ENCODE measurements around the gene DCAF8L2.
"Not testable (repeated sequence)": the region's sequence is repeated elsewhere in the genome, so short reads cannot be mapped to it uniquely, and the experiment has no call there.

DCAF8L2 gene

DNA sequence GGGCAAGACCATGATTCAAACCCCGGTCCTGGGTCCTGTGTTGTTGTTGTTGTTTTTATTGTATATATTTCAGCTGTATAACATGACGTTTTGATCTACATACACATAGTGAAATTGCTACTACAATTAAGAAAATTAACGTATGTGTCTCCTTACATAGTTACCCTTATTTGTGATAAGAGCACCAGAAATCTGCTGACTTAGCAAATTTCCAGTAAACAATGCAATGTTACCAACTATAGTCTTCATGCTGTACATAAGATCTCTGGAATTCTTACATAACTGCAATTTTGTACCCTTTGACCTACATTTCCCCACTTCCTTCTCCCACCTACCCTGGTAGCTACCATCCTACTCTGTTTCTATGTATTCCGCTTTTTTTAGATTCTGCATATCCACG, 141.8 kb downstream of the DCAF8L2 start:
- H3K27ac Mint-ChIP-seq = no peak overlapping the region
- CTCF ChIA-PET = no interaction called here
- H3K36me3 Mint-ChIP-seq = no peaks in the 10 kb centered on the region
- no peak for DNase-seq
- H3K4me1 Mint-ChIP-seq = no peaks in the 10 kb centered on the region
- no peaks in the 10 kb centered on the region for H3K27me3 Mint-ChIP-seq
- H3K9me3 Mint-ChIP-seq = no peaks in the 10 kb centered on the region
- H3K4me3 Mint-ChIP-seq = no peak overlapping the region

- Mint-ChIP-seq H3K36me3 (no peaks in the 10 kb centered on the region), H3K9me3 (peaks cover 2% of the 10 kb centered on the region), H3K4me3 (no peak overlapping the region), H3K4me1 (no peaks in the 10 kb centered on the region), H3K27me3 (no peaks in the 10 kb centered on the region), H3K27ac (no peak overlapping the region)
- CTCF ChIA-PET = no interaction called here
- no peak for DNase-seq
Measured at GRCh38 chrX:27735914-27736313, 145.8 kb downstream of the DCAF8L2 start.

- no peak overlapping the region for H3K4me3 Mint-ChIP-seq
- no peaks in the 10 kb centered on the region for H3K36me3 Mint-ChIP-seq
- DNase-seq = no peak
- H3K4me1 Mint-ChIP-seq = no peaks in the 10 kb centered on the region
- CTCF ChIA-PET = no interaction called here
- H3K27ac Mint-ChIP-seq = no peak overlapping the region
- H3K9me3 Mint-ChIP-seq = peaks cover 2% of the 10 kb centered on the region
- H3K27me3 Mint-ChIP-seq = no peaks in the 10 kb centered on the region
Measured at GRCh38 chrX:27740933-27741332, 150.8 kb downstream of the DCAF8L2 start.

- not testable (repeated sequence) for DNase-seq, H3K27ac Mint-ChIP-seq
Measured at GRCh38 chrX:27743521-27743920, 153.4 kb downstream of the DCAF8L2 start.

GRCh38 chrX:27746516-27746915, 156.4 kb downstream of the DCAF8L2 start:
- Mint-ChIP-seq H3K4me1 (no peaks in the 10 kb centered on the region), H3K4me3 (no peak overlapping the region), H3K27ac (no peak overlapping the region), H3K27me3 (no peaks in the 10 kb centered on the region), H3K9me3 (peaks cover 2% of the 10 kb centered on the region), H3K36me3 (no peaks in the 10 kb centered on the region)
- DNase-seq = no peak
- CTCF ChIA-PET = no interaction called here

More at GRCh38 chrX:27743521-27743920, 153.4 kb downstream of the DCAF8L2 start:
- H3K4me1 Mint-ChIP-seq, H3K4me3 Mint-ChIP-seq, CTCF ChIA-PET, H3K36me3 Mint-ChIP-seq, H3K27me3 Mint-ChIP-seq, H3K9me3 Mint-ChIP-seq: not testable (repeated sequence)

- H3K27me3 Mint-ChIP-seq, H3K4me3 Mint-ChIP-seq, H3K36me3 Mint-ChIP-seq, CTCF ChIA-PET, H3K9me3 Mint-ChIP-seq, DNase-seq, H3K4me1 Mint-ChIP-seq, H3K27ac Mint-ChIP-seq: not testable (repeated sequence)
Measured at GRCh38 chrX:27750298-27750697, 160.2 kb downstream of the DCAF8L2 start.

DNA sequence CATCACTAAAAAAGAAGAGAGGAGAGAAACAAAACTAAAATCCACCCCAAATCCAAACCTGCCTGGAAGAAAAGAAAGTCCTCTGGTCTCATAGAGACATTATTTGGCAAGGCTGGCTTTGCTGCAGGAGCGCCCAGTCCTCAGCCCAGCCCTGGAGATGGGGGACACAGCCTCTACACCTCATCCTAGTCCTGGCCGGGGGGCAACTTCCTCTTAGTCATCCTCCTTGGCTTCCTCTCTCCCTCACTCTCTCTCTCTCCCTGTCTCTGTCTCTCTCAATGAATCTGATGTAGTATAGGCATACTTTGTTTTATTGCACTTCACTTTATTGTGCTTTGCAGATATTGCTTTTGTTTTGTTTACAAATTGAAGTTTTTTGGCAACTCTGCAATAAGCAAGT, 161.8 kb downstream of the DCAF8L2 start:
- no peak for DNase-seq
- H3K4me3 Mint-ChIP-seq = no peak overlapping the region
- no peaks in the 10 kb centered on the region for H3K27me3 Mint-ChIP-seq
- H3K36me3 Mint-ChIP-seq = no peaks in the 10 kb centered on the region
- no peak overlapping the region for H3K27ac Mint-ChIP-seq
- CTCF ChIA-PET = no interaction called here
- H3K9me3 Mint-ChIP-seq = peaks cover 8% of the 10 kb centered on the region
- no peaks in the 10 kb centered on the region for H3K4me1 Mint-ChIP-seq

DNA sequence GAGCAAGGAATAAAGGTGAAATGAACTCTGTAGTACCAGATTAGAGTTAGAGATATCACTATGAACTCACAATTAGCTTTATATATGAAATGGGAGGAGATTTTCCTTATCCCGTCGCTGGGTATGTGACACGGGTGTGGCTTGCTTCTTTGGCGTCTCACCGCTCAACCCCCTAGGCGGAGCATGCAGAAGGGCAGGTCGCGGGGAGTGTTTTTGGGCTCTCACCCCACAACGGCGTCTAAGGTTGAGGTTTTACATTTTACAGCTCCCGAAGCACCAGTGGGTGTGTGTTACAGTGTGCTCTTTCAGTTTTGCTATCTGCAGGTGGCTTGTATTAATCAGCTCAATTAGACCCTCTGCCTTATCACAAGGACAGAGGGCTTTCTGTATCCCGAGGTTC, 175.6 kb downstream of the DCAF8L2 start:
- no peak overlapping the region for H3K4me3 Mint-ChIP-seq
- no peaks in the 10 kb centered on the region for H3K36me3 Mint-ChIP-seq
- no peaks in the 10 kb centered on the region for H3K27me3 Mint-ChIP-seq

GRCh38 chrX:27767387-27767786, 177.2 kb downstream of the DCAF8L2 start:
- no peaks in the 10 kb centered on the region for H3K27me3 Mint-ChIP-seq
- no peaks in the 10 kb centered on the region for H3K36me3 Mint-ChIP-seq
- H3K9me3 Mint-ChIP-seq = no peaks in the 10 kb centered on the region
- no peak overlapping the region for H3K27ac Mint-ChIP-seq
- H3K4me1 Mint-ChIP-seq = no peaks in the 10 kb centered on the region
- CTCF ChIA-PET = interaction anchor here (0.6 kb wide), 1 partner anchor 141 kb away, joined by 3 read pairs; no protein-coding TSS in a partner anchor
- no peak overlapping the region for H3K4me3 Mint-ChIP-seq
- no peak for DNase-seq

More for the DNA sequence above, 175.6 kb downstream of the DCAF8L2 start:
- no peak overlapping the region for H3K27ac Mint-ChIP-seq
- no peaks in the 10 kb centered on the region for H3K9me3 Mint-ChIP-seq
- CTCF ChIA-PET = no interaction called here
- DNase-seq = no peak
- no peaks in the 10 kb centered on the region for H3K4me1 Mint-ChIP-seq

DNA sequence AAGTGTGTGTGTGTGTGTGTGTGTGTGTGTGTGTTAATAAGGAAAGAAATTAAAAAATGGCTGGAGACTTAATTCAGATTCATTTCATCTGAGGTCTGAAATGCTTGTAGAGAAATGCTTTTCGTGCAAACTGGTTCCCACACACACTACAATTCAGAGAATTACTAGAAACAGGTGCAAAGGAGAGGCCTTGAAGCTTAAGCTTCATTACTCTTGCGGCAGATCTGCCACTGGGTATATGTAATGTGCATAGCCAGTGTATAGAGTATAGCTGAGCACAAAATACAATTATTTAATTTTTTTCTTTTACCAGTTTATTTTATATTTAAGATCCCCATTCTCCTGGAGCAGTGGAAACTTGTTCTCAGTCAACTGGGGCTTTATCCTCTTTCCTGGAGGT, 185.8 kb downstream of the DCAF8L2 start:
- CTCF ChIA-PET = no interaction called here
- no peaks in the 10 kb centered on the region for H3K9me3 Mint-ChIP-seq

DNA sequence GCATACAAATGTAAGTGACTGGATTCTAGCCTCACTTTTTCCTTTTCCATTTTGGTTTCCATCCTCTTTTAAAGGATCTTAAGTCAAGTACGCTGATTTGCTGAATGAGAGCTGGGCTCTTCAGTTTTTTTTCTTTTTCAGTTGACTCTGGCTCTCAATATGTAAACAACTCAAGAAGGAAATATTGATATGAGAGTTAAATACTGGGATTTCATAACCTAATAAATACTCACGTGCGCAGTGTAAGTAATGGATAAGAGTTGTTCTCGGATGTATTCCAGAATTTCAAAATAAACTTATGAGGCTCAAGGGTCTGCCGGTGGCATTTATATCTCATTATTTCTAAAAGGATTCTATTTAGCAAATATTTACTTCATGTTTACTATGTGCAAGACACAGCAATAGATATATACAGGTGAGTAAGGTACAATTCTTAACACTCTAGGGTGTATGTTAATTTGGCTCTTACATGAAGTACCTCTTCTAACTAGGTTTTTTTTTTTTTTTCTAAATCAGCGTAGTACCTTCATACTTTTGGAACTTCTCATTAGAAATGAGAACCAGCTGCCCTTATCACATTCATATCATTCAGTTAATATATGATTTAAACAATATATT, 206.6 kb downstream of the DCAF8L2 start:
- Mint-ChIP-seq H3K9me3 (no peaks in the 10 kb centered on the region), H3K27ac (no peak overlapping the region), H3K36me3 (no peaks in the 10 kb centered on the region), H3K27me3 (no peaks in the 10 kb centered on the region), H3K4me3 (no peak overlapping the region), H3K4me1 (no peaks in the 10 kb centered on the region)
- CTCF ChIA-PET = no interaction called here
- DNase-seq = no peak

More for the DNA sequence above, 185.8 kb downstream of the DCAF8L2 start:
- H3K4me1 Mint-ChIP-seq = no peaks in the 10 kb centered on the region
- no peak for DNase-seq
- H3K27ac Mint-ChIP-seq = no peak overlapping the region
- H3K36me3 Mint-ChIP-seq = no peaks in the 10 kb centered on the region
- no peaks in the 10 kb centered on the region for H3K27me3 Mint-ChIP-seq
- no peak overlapping the region for H3K4me3 Mint-ChIP-seq

DNA sequence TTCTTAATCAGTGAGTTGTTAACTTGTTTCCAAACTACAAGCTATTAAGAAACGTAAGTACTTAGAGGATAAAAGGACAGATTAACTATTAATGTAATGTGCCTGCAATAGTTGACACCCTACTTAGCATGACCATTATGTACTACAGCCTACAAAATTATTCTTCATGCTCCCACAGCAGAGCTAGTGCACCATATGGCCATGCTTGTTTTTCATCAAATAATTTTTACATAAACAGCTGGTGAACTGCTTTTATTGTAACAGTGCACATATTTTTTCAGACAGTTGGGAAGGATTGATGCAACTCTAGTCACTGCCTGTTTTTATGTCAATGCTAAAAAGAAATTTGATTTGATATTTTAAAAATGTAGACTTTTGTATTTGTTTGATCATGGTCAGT, 207.4 kb downstream of the DCAF8L2 start:
- DNase-seq = no peak
- Mint-ChIP-seq H3K9me3 (no peaks in the 10 kb centered on the region), H3K4me1 (no peaks in the 10 kb centered on the region), H3K36me3 (no peaks in the 10 kb centered on the region), H3K27me3 (no peaks in the 10 kb centered on the region), H3K4me3 (no peak overlapping the region), H3K27ac (no peak overlapping the region)
- CTCF ChIA-PET = no interaction called here

Measured in activated naive CD4-positive, alpha-beta T cell treated with anti-CD3 and anti-CD28 coated beads, Interleukin-2, amount 10 ng/mL, durations not matched to agents 7 days and 5 days (primary cell).